ENCODE results near the gene ERBB2. TPM values are rescaled to one million over a fixed set of nuclear protein-coding genes. Genes with fewer than 3 reads are reported as not detected.

The ERBB2 gene
- total RNA-seq, 2 experiments from 2014 or later, result 2.1 to 3.0 TPM

GRCh38 chr17:39776252-39776651 lies 76.4 kb downstream of the ERBB2 start:
- Mint-ChIP-seq H3K4me1 (ENCODE audit: low read depth) (peaks cover 86% of the 10 kb centered on the region), H3K27ac (peak overlapping the region; percentile 88), H3K36me3 (ENCODE audit: low read depth) (peaks cover 48% of the 10 kb centered on the region), H3K27me3 (ENCODE audit: low read depth) (no peaks in the 10 kb centered on the region), H3K9me3 (ENCODE audit: insufficient read depth) (no peaks in the 10 kb centered on the region), H3K4me3 (peak overlapping the region; percentile 77)
- CTCF ChIA-PET, result interaction anchor here (0.7 to 3.8 kb wide), 12 partner anchors 9 to 204 kb away, joined by 3 to 20 read pairs (median 3); no protein-coding TSS in a partner anchor
- POLR2A ChIA-PET, result interaction anchor here (1.6 kb wide), 1 partner anchor 21 kb away, joined by 6 read pairs; no protein-coding TSS in a partner anchor
- DNase-seq, result no peak
- ATAC-seq, result no peak

DNA sequence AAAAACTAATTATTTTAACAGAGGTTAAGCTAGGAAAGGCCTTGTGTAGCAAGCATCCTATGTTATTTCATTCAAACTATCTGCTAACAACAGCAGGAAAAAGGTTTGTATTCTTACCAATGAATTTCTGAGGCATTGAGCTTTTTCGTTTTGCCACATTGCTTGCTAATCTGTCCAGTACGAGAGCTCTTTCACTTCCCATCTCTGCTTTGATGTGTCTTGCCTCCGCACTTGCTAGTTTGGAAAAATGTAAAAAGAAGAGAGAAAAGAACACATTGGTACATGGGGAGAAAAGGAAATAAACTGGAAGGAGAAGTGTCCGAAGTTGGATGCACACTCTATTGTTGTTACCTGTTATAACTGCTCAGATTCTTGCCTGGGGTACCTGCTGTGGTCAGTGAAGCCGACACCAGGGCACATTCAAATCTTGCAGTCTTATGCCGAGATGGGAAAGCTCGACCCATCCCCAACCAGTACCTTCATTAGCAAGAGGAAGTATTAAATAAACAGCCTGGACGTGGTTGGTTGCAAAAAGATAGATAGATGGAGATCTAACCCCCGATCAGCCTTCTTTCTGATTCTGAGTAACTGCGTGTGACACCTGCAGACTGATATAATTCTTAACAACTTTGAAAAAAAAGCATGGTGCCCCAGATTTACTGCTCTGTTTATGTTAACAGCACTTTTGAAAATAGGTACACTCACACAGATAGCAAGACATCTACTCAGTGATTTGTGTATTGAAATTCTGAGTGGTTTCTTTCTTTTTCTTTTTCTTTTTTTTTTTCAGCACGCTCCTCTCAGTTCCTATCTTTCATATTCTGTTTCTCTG lies 77.9 kb downstream of the ERBB2 start:
- H3K4me1 Mint-ChIP-seq (ENCODE audit: low read depth), result peaks cover 86% of the 10 kb centered on the region
- ATAC-seq, result peak; percentile 60
- H3K27me3 Mint-ChIP-seq (ENCODE audit: low read depth), result no peaks in the 10 kb centered on the region
- no peaks in the 10 kb centered on the region for H3K9me3 Mint-ChIP-seq (ENCODE audit: insufficient read depth)
- peak overlapping the region; percentile 88 for H3K27ac Mint-ChIP-seq
- CTCF ChIA-PET, result interaction anchor here (0.7 to 3.8 kb wide), 11 partner anchors 8 to 156 kb away, joined by 3 to 20 read pairs (median 4); partner anchors contain the start of gene MIEN1
- peak overlapping the region; percentile 77 for H3K4me3 Mint-ChIP-seq
- DNase-seq, result no peak
- POLR2A ChIA-PET, result interaction anchor here (1.0 to 1.6 kb wide), 4 partner anchors 23 to 48 kb away, joined by 3 to 6 read pairs (median 4); no protein-coding TSS in a partner anchor
- peaks cover 45% of the 10 kb centered on the region for H3K36me3 Mint-ChIP-seq (ENCODE audit: low read depth)

Small RNA genes lying within 50 kb of the gene (microRNA-seq; reads per million reads assigned to microRNA genes)
- gene MIR4728, result not detected

Other genes starting within 250 kb of the ERBB2 start
- gene MED1, start 248.8 kb upstream of the ERBB2 start, total RNA-seq, result 10 to 100 TPM; 52.8 to 53.2 TPM
- gene CDK12, start 238.6 kb upstream of the ERBB2 start, total RNA-seq, result 10 to 100 TPM; 77.5 TPM
- gene NEUROD2, start 92.1 kb upstream of the ERBB2 start, total RNA-seq, result not detected
- not detected for gene PPP1R1B, start 73.1 kb upstream of the ERBB2 start, total RNA-seq
- 10 to 100 TPM; 69.0 to 72.1 TPM for gene STARD3, start 62.9 kb upstream of the ERBB2 start, total RNA-seq
- gene TCAP, start 34.7 kb upstream of the ERBB2 start, total RNA-seq, result 1 to 10 TPM; 1.3 to 1.8 TPM
- gene PNMT, start 31.6 kb upstream of the ERBB2 start, total RNA-seq, result not detected
- gene PGAP3, start 12.0 kb upstream of the ERBB2 start, total RNA-seq, result 10 to 100 TPM; 12.3 to 14.7 TPM
- gene MIEN1, start 30.5 kb downstream of the ERBB2 start, total RNA-seq, result 10 to 100 TPM; 44.0 to 44.6 TPM
- under 1 TPM in 1 of 2 experiments, not detected in 1; 0.37 TPM for gene GRB7, start 37.9 kb downstream of the ERBB2 start, total RNA-seq
- gene IKZF3, start 164.2 kb downstream of the ERBB2 start, total RNA-seq, result 10 to 100 TPM; 31.1 to 31.9 TPM
- gene ZPBP2, start 168.1 kb downstream of the ERBB2 start, total RNA-seq, result not detected
- gene GSDMB, start 218.6 kb downstream of the ERBB2 start, total RNA-seq, result 10 to 100 TPM; 48.6 to 56.7 TPM
- 100 to 1,000 TPM; 151 to 168 TPM for gene ORMDL3, start 227.5 kb downstream of the ERBB2 start, total RNA-seq
- gene LRRC3C, start 227.7 kb downstream of the ERBB2 start, total RNA-seq, result not detected

Measured in activated CD8-positive, alpha-beta T cell treated with anti-CD3 and anti-CD28 coated beads, Interleukin-2, amount 10 ng/mL, durations not matched to agents 7 days and 5 days (primary cell).